WERI-Rb-1 (cell line): ENCODE data around the gene FGF14.

Source experiments
- DNase-seq: peaks from one replicate; pipeline ENCODE4 v3.0.0-alpha.2; 2020
- H3K27ac ChIP-seq: fragments of 250-450 bp; sonication (Bioruptor Pico); 2 replicates; pipeline ENCODE4 v1.5.1; 2020; ENCODE audit warnings: mild to moderate bottlenecking, moderate library complexity
- H3K27me3 ChIP-seq: fragments of 250-450 bp; sonication (Bioruptor Pico); 2 replicates; pipeline ENCODE4 v1.5.1; 2021; ENCODE audit warnings: mild to moderate bottlenecking, low read depth, moderate library complexity; ENCODE audit not compliant: insufficient read depth, severe bottlenecking
- H3K36me3 ChIP-seq: fragments of 250-450 bp; sonication (Bioruptor Pico); 2 replicates; pipeline ENCODE4 v1.5.1; 2020; ENCODE audit warnings: mild to moderate bottlenecking, moderate library complexity
- H3K4me3 ChIP-seq: 2 replicates; pipeline ENCODE4 v1.5.1; 2011; ENCODE audit warnings: low read depth, mild to moderate bottlenecking, control low read depth, low read length
- H3K9me3 ChIP-seq: fragments of 250-450 bp; sonication (Bioruptor Pico); 2 replicates; pipeline ENCODE4 v1.5.1; 2021; ENCODE audit warnings: mild to moderate bottlenecking, moderate library complexity; ENCODE audit not compliant: severe bottlenecking
- CTCF ChIP-seq: IDR thresholded peaks from 2 replicates; pipeline ENCODE4 v1.5.1; 2011; ENCODE audit warnings: low read depth, mild to moderate bottlenecking, control low read depth, inconsistent platforms, low read length

FGF14 gene

DNA sequence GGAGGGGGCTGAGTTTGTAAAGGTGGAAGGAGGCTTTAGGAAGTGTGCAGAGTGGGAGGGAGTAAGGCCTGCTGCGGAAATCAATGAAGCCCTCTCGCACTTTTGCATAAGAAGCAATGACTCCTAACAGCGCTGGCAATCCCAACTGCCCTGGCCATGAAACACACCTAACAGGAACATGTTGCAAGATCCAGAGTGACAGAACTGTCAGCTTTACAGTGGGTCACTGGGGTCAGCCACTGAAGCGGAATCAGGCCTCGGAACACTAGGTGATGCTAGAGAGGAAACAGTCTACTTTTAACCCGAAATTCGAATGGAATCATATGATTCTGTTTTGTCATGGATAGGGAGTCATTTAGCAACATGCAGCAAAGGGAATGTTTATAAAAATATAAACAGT lies 54.4 kb downstream of the FGF14 start:
- no peaks in the 10 kb centered on the region for H3K9me3 ChIP-seq
- TF ChIP-seq CTCF, result no peak
- DNase-seq, result no peak
- H3K27me3 ChIP-seq, result no peaks in the 10 kb centered on the region
- no peak overlapping the region for H3K4me3 ChIP-seq
- H3K36me3 ChIP-seq, result no peaks in the 10 kb centered on the region
- no peak overlapping the region for H3K27ac ChIP-seq

- no peak for DNase-seq
- Histone ChIP-seq H3K27me3 (no peaks in the 10 kb centered on the region), H3K36me3 (no peaks in the 10 kb centered on the region), H3K4me3 (no peak overlapping the region), H3K27ac (no peak overlapping the region), H3K9me3 (no peaks in the 10 kb centered on the region)
- TF ChIP-seq CTCF, result no peak
These were observed 55.1 kb downstream of the FGF14 start for GRCh38 chr13:102346769-102347168.

- no peak for TF ChIP-seq CTCF
- no peaks in the 10 kb centered on the region for H3K27me3 ChIP-seq
- DNase-seq, result no peak
- no peaks in the 10 kb centered on the region for H3K36me3 ChIP-seq
- H3K9me3 ChIP-seq, result no peaks in the 10 kb centered on the region
- H3K27ac ChIP-seq, result no peak overlapping the region
- H3K4me3 ChIP-seq, result no peak overlapping the region
These were observed 57.4 kb downstream of the FGF14 start for GRCh38 chr13:102344410-102344809.

DNA sequence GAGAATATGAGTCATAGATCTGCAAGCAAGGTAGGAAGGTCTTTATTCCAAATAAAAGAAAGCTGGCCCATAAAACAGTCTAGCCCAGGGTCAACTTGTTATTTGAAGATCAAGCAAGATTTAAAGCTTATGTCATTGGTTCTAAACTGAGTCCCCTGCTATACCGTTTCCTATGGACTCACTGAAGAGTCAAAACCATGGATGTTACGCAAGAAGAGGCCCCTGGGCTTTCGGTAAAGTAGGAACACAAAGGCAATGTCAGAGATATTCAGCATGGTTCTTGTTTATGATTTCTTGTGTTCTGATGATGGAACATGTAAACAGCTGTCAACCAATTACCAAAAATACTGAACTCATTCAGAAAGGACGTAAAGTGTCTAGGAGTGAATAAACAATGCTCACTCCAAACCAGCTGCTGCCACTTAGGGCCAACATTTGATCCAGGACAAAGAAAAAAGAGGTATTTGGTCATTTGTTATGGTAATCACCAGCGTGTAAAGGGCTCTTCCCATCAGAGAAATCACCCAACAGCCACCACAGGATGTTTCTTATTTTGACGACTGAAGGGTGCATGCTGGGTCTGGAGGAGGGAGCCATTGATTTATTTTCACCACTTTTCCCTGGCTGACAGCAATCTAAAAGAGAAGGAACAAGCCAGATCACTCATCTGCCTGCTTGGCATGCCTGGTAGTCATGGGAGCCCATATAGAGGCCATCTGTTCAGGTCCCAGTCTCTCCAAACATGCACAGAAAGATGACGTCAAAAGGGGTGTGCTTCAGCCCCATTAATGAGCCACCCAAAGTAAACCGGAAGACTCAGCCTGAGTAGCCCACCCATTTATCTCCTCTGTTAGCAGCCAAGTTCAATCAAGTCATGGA lies 68.3 kb downstream of the FGF14 start:
- Histone ChIP-seq H3K9me3 (no peaks in the 10 kb centered on the region), H3K4me3 (no peak overlapping the region), H3K36me3 (no peaks in the 10 kb centered on the region), H3K27me3 (no peaks in the 10 kb centered on the region), H3K27ac (no peak overlapping the region)
- no peak for TF ChIP-seq CTCF
- no peak for DNase-seq

- H3K27me3 ChIP-seq, result no peaks in the 10 kb centered on the region
- H3K9me3 ChIP-seq, result no peaks in the 10 kb centered on the region
- H3K36me3 ChIP-seq, result no peaks in the 10 kb centered on the region
- H3K27ac ChIP-seq, result no peak overlapping the region
- no peak for TF ChIP-seq CTCF
- DNase-seq, result no peak
- no peak overlapping the region for H3K4me3 ChIP-seq
These were observed 72.9 kb downstream of the FGF14 start for GRCh38 chr13:102328909-102329308.
